Fibroblast of lung (primary cell): ENCODE results near the gene RTL10. TPM values are rescaled to one million over a fixed set of nuclear protein-coding genes. Genes with fewer than 3 reads are reported as not detected.

Source experiments
- DNase-seq, 2 donors: peaks; one replicate each; pipeline versions ENCODE4 v3.0.0 to v3.0.0-alpha.2; 2010; ENCODE audit warnings: low read depth in 2 of 2
- H2AFZ ChIP-seq: 2 replicates; pipeline ENCODE4 v1.5.1; 2012; ENCODE audit warnings: low read length, control low read depth, inconsistent platforms
- H3K27ac ChIP-seq: 2 replicates; pipeline ENCODE4 v1.5.1; 2011; ENCODE audit warnings: low read length, control low read depth; ENCODE audit not compliant: insufficient read depth
- H3K27me3 ChIP-seq: 2 replicates; pipeline ENCODE4 v1.5.1; 2011; ENCODE audit warnings: mild to moderate bottlenecking, low read length; ENCODE audit not compliant: control insufficient read depth, insufficient read depth
- H3K36me3 ChIP-seq: 2 replicates; pipeline ENCODE4 v1.5.1; 2011; ENCODE audit warnings: low read length; ENCODE audit not compliant: control insufficient read depth, insufficient read depth
- H3K4me1 ChIP-seq: 2 replicates; pipeline ENCODE4 v1.5.1; 2011; ENCODE audit warnings: low read length; ENCODE audit not compliant: control insufficient read depth, insufficient read depth; ENCODE audit errors: extremely low read depth
- H3K4me2 ChIP-seq: 2 replicates; pipeline ENCODE4 v1.5.1; 2011; ENCODE audit warnings: low read length, control low read depth; ENCODE audit not compliant: insufficient read depth; ENCODE audit errors: extremely low read depth
- H3K4me3 ChIP-seq, 4 experiments: fragments of 200-600 bp in 1 of 4; sonication (generic) in 1 of 4; replicated peaks in 1 of 4; 2 replicates each; pipeline ENCODE4 v1.5.1; 2011 to 2016; ENCODE audit warnings: low read length in 4 of 4, low read depth in 3 of 4, mild to moderate bottlenecking in 3 of 4, control low read depth in 2 of 4, inconsistent platforms in 1 of 4, mixed read lengths in 1 of 4; ENCODE audit not compliant: insufficient read depth in 1 of 4; ENCODE audit errors: control extremely low read depth in 1 of 4
- H3K79me2 ChIP-seq: 2 replicates; pipeline ENCODE4 v1.5.1; 2012; ENCODE audit warnings: mild to moderate bottlenecking, low read length, inconsistent platforms; ENCODE audit not compliant: control insufficient read depth, insufficient read depth
- H3K9ac ChIP-seq: 2 replicates; pipeline ENCODE4 v1.5.1; 2011; ENCODE audit warnings: mild to moderate bottlenecking, low read length, control low read depth; ENCODE audit not compliant: insufficient read depth
- H3K9me3 ChIP-seq: 2 replicates; pipeline ENCODE4 v1.5.1; 2012; ENCODE audit warnings: low read depth, low read length; ENCODE audit not compliant: control insufficient read depth, insufficient read depth
- H4K20me1 ChIP-seq: 2 replicates; pipeline ENCODE4 v1.5.1; 2011; ENCODE audit warnings: low read length; ENCODE audit not compliant: control insufficient read depth, insufficient read depth; ENCODE audit errors: extremely low read depth
- EZH2 ChIP-seq: IDR thresholded peaks from 2 replicates; pipeline ENCODE4 v1.5.1; 2012; ENCODE audit warnings: low read length, control low read depth, mild to moderate bottlenecking; ENCODE audit errors: missing control alignments
- polyA plus RNA-seq, 2 donors: library from polyadenylated mRNA; depleted of rRNA in 1 of 2; stranded (reverse) in 1 of 2; unstranded in 1 of 2; fragments of >200 nt; gene quantifications; 2 replicates each; pipeline ENCODE4 v1.2.1, GENCODE V29; 2011 to 2012; ENCODE audit warnings: missing spikeins in 1 of 2
- total RNA-seq: library from RNA; depleted of rRNA; stranded (reverse); fragments of >200 nt; gene quantifications from 2 replicates; pipeline ENCODE4 v1.2.1, GENCODE V29; 2014
- TF ChIP-seq, protein P1 (sequence below), 2 donors: IDR thresholded peaks in 1 of 2; conservative IDR thresholded peaks in 1 of 2; 1 replicate in 1 of 2; 2 replicates in 1 of 2; pipeline ENCODE4 v1.5.1; 2011 to 2012; ENCODE audit warnings: low read length in 2 of 2, control low read depth in 1 of 2, inconsistent platforms in 1 of 2, low read depth in 1 of 2, mild to moderate bottlenecking in 1 of 2

RTL10 gene
- total and polyA plus RNA-seq, 2 donors (not counting 1 experiment from before 2014, with no cell fraction given) = 6.5 to 7.3 TPM

DNA sequence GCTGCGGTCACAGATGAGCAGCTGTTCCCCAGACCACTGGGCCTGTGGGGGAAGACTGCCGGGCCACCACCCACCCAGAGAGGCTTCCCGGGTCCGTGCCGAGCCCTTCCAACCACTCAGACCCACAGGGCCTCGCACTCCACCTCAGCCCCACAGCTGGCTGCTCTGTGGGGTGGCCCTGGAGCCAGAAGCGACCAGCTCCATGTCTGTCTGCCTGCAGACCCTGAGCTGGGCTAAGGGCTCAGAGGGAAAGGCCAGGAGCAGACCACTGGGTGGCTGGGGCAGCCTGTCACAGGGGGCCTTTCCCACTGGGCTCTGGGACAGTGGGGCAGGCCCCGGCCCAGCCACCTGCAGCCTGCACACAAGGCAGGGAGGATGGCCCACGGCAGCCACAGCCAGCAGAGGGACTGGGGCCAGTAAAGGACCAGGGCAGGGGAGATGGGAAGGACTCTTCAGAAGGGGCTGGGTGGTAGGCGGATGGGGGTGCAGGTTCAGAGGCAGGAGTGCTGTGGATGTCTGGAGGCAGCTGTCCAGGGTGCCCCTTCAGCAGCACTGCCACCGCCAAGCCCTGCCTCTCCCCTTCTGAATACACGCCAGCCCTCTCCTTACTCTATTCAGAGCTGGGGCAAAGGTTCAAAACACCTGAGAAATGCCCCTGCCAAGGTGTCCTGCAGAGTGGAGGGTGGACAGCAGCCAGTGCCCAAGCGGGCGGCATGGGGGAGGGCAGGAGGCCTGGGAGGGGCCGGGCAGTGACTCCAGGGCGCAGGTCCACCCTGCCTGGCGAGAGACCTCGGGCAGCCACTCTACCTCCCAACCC lies 32.2 kb downstream of the RTL10 start:
- Histone ChIP-seq H3K4me1 (no peaks in the 10 kb centered on the region), H2AFZ (no peak overlapping the region), H3K27ac (no peak overlapping the region), H3K4me2 (no peak overlapping the region), H4K20me1 (no peaks in the 10 kb centered on the region), H3K4me3 (no peak overlapping the region), H3K36me3 (peaks cover 2% of the 10 kb centered on the region), H3K9me3 (no peaks in the 10 kb centered on the region), H3K27me3 (no peaks in the 10 kb centered on the region), H3K9ac (no peak overlapping the region), H3K79me2 (no peaks in the 10 kb centered on the region)
- TF ChIP-seq, protein P1, sequence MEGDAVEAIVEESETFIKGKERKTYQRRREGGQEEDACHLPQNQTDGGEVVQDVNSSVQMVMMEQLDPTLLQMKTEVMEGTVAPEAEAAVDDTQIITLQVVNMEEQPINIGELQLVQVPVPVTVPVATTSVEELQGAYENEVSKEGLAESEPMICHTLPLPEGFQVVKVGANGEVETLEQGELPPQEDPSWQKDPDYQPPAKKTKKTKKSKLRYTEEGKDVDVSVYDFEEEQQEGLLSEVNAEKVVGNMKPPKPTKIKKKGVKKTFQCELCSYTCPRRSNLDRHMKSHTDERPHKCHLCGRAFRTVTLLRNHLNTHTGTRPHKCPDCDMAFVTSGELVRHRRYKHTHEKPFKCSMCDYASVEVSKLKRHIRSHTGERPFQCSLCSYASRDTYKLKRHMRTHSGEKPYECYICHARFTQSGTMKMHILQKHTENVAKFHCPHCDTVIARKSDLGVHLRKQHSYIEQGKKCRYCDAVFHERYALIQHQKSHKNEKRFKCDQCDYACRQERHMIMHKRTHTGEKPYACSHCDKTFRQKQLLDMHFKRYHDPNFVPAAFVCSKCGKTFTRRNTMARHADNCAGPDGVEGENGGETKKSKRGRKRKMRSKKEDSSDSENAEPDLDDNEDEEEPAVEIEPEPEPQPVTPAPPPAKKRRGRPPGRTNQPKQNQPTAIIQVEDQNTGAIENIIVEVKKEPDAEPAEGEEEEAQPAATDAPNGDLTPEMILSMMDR (conservative IDR thresholded peaks at IDR 0.05 in 1 of 2, IDR thresholded peaks at IDR 0.05 in 1 of 2; ENCODE audit: low read depth in 1 of 2, low read length in 2 of 2) = no peak
- TF ChIP-seq EZH2 = no peak
- DNase-seq = no peak

DNA sequence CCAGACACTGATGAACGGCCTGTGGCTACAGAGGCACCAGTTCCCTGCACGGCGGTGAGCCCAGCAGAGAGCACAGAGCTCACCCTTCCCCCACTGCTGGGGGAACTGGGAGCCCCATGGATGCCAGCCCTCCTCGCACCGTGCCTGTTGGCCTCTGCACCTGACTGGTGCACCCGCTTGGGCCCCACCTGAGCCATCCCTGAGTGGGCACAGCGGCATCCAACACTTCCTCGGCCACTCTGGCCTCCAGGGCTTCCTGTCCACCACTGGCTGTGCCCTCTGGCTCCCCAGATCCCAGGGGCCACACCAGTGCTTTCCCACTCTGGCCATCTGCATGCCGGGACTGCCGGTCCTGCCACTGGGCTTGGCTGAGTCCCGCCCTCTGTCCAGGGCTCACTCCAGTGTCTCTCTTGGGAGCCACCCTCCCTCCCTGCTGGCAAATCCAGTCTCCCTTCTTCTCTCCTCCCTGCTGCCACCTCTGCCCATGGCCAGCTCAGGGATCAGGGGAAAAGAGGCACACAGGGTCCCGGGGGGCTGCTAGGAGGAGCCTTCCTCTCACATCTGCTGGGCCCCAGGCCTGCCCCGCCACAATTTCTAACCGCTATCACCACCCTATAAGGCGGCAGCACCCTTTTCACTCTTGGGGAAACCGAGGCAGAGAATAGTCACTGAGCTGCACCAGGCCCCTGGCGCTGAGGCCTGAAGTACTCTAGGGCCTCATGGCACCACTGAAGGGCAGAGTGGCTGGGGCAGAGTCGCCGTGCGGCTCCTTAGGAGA lies 33.0 kb downstream of the RTL10 start:
- no peak overlapping the region for H3K4me3 ChIP-seq
- no peaks in the 10 kb centered on the region for H3K79me2 ChIP-seq
- no peaks in the 10 kb centered on the region for H3K4me1 ChIP-seq
- no peaks in the 10 kb centered on the region for H4K20me1 ChIP-seq
- H3K36me3 ChIP-seq = peaks cover 2% of the 10 kb centered on the region
- no peak for TF ChIP-seq EZH2
- TF ChIP-seq, protein P1 (conservative IDR thresholded peaks at IDR 0.05 in 1 of 2, IDR thresholded peaks at IDR 0.05 in 1 of 2; ENCODE audit: low read depth in 1 of 2, low read length in 2 of 2) = no peak
- no peak overlapping the region for H3K9ac ChIP-seq
- DNase-seq = no peak
- H3K27me3 ChIP-seq = no peaks in the 10 kb centered on the region
- H3K27ac ChIP-seq = no peak overlapping the region
- H3K4me2 ChIP-seq = no peak overlapping the region
- no peaks in the 10 kb centered on the region for H3K9me3 ChIP-seq
- H2AFZ ChIP-seq = no peak overlapping the region

DNA sequence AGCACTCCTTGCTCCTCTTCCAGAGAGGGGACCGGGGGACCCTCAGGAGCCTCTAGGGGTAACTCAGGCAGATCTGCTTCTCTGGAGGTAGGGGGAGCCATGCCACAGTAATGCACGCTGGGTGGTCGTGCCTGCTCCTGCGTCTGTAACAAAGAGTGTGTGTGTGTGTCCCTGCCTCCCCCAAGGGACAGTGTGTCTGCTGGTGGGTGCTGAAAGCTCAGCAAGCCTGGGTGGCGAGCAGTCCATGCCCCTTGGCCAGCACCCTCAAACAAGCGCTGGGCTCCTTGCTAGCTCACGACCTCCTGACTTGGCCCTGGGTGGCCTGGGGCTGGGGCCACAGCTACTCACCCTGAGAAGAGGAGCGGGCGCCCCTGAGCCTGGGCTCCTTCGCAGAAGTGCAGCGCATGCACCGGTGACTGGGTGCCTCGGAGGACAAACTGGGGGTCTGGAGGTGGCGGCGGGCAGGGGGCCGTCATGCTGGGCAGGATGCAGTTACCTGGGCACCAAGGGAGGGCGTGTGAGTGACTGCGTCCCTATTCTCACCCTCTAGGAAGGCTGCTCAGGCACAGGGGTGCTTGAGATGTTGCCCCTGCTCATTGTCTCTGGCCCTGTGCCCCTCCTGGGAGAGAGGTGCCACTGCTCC lies 33.7 kb downstream of the RTL10 start:
- no peaks in the 10 kb centered on the region for H3K79me2 ChIP-seq
- H3K36me3 ChIP-seq = peaks cover 2% of the 10 kb centered on the region
- no peak overlapping the region for H2AFZ ChIP-seq

More for the DNA sequence above, 33.7 kb downstream of the RTL10 start:
- Histone ChIP-seq H3K9ac (no peak overlapping the region), H3K4me1 (no peaks in the 10 kb centered on the region), H4K20me1 (no peaks in the 10 kb centered on the region), H3K9me3 (no peaks in the 10 kb centered on the region), H3K27me3 (no peaks in the 10 kb centered on the region), H3K4me2 (no peak overlapping the region), H3K4me3 (no peak overlapping the region), H3K27ac (no peak overlapping the region)
- TF ChIP-seq, protein P1 (conservative IDR thresholded peaks at IDR 0.05 in 1 of 2, IDR thresholded peaks at IDR 0.05 in 1 of 2; ENCODE audit: low read depth in 1 of 2, low read length in 2 of 2) = no peak
- TF ChIP-seq EZH2 = no peak
- DNase-seq = no peak
